Mononuclear cell (primary cell): ENCODE data around the gene ZFY. TPM values are rescaled to one million over a fixed set of nuclear protein-coding genes. Genes with fewer than 3 reads are reported as not detected.
"Not testable (repeated sequence)": the region's sequence is repeated elsewhere in the genome, so short reads cannot be mapped to it uniquely, and the experiment has no call there.

Source experiments
- H3K27me3 ChIP-seq: 2 replicates; pipeline ENCODE4 v1.6.0; 2011; ENCODE audit warnings: low read length, control low read depth; ENCODE audit not compliant: insufficient read depth
- H3K4me1 ChIP-seq: 2 replicates; pipeline ENCODE4 v1.5.1; 2011; ENCODE audit warnings: mild to moderate bottlenecking, low read length, control low read depth; ENCODE audit not compliant: insufficient read depth
- H3K4me3 ChIP-seq: 2 replicates; pipeline ENCODE4 v1.5.1; 2011; ENCODE audit warnings: mild to moderate bottlenecking, low read length, moderate library complexity
- H3K9me3 ChIP-seq: 2 replicates; pipeline ENCODE4 v1.5.1; 2011; ENCODE audit warnings: low read depth, mild to moderate bottlenecking, control low read depth, low read length
- total RNA-seq: library from RNA; depleted of rRNA; stranded (reverse); fragments of >200 nt; gene quantifications from one replicate; pipeline ENCODE4 v1.2.3, GENCODE V29; 2012

ZFY gene
- total RNA-seq, 1 donor, result not detected

DNA sequence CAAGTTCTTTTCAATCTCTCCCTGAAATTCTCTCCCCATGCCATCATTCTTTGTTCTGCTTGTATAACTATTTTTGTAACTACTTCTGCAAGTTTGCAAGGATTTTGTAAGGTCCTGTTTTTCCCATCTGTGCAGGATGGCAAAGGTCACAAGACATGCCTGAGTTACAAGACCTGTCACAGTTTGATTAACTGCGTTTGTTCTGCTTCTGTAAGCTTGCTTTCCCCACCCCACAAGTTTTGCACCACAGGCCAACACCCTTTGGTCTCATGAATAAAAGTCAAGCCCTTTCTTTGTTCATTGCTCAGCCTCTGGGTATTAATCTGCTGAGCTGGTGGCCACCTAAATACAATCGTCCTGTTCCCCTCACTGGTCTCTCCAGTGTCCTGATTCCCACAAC lies 70.8 kb downstream of the ZFY start:
- H3K9me3 ChIP-seq, H3K4me3 ChIP-seq, H3K27me3 ChIP-seq: not testable (repeated sequence)
- peaks cover 60% of the 10 kb centered on the region for H3K4me1 ChIP-seq

DNA sequence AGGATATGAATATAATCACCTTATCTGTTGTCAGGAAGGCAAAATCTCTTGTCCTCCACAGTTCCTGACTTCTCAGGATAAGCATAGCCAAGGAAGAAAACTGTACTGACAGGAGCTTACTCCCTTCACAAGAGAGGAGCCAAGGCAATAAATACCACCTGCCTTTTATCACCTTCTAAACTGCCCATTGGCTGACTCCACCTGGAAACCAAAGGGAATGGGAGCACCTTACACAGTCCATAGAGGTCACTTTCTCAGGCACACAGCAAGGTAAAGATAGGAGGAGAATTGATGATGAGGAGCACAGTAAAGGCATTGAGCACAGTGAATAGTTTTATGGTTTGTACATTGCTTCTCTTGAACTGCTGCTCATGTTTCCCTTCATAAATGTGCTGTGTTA lies 72.8 kb downstream of the ZFY start:
- H3K27me3 ChIP-seq, result no peaks in the 10 kb centered on the region

DNA sequence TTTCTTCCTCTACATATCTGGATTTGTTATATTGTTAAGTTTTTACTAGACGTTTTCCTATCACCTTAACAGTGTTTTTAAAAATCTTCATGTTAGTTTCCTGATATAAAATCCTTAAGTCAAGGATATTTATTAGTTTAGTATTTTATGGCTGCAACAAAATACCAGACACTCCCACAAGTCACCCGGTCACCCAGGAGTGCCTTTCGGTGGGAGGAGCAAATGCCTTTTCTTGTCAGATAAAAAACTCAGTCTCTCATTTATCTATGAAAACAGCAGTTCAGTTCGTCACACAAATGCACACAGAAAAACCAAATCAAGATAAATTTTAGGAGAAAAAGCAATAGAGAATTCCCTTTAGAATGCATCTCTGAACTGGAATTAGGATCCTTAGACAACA lies 77.0 kb downstream of the ZFY start:
- H3K4me3 ChIP-seq, result no peak overlapping the region
- no peaks in the 10 kb centered on the region for H3K9me3 ChIP-seq
- no peaks in the 10 kb centered on the region for H3K27me3 ChIP-seq
- H3K4me1 ChIP-seq, result peaks cover 25% of the 10 kb centered on the region

More for the DNA sequence above, 72.8 kb downstream of the ZFY start:
- Histone ChIP-seq H3K9me3 (no peaks in the 10 kb centered on the region), H3K4me3 (no peak overlapping the region), H3K4me1 (peaks cover 49% of the 10 kb centered on the region)

DNA sequence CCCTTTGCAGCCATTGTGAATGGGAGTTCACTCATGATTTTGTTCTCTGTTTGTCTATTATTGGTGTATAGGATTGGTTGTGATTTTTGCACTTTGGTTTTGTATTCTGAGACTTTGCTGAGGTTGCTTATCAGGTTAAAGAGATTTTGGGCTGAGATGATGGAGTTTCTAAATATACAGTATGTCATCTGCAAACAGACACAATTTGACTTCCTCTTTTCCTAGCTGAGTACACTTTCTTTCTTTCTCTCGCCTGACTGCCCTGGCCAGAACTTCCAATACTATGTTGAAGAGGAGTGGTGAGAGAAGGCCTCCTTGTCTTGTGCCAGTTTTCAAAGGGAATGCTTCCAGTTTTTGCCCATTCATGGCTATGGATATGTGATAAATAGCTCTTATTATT lies 81.4 kb downstream of the ZFY start:
- Histone ChIP-seq H3K4me3 (no peak overlapping the region), H3K4me1 (peaks cover 35% of the 10 kb centered on the region), H3K9me3 (no peaks in the 10 kb centered on the region), H3K27me3 (no peaks in the 10 kb centered on the region)

DNA sequence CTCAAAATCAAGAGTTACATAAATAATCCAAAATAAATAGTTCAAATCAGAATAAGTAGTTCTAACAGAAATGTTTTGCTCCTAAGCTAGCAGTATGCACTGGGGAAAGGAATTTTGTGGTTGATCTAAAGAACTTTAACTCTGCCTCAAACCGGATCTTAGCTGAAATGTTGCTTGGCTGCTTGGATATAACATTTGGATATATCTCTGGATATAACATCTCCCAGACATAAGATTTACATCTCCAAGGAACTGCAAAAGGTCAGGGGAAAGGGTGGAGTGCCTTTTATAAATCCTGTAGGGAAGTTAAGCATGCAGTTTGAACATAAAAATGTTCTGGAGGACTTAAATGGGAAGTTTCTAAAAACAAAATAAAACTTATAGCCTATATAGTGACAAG lies 83.4 kb downstream of the ZFY start:
- Histone ChIP-seq H3K9me3 (no peaks in the 10 kb centered on the region), H3K4me3 (no peak overlapping the region), H3K27me3 (no peaks in the 10 kb centered on the region), H3K4me1 (peaks cover 49% of the 10 kb centered on the region)

DNA sequence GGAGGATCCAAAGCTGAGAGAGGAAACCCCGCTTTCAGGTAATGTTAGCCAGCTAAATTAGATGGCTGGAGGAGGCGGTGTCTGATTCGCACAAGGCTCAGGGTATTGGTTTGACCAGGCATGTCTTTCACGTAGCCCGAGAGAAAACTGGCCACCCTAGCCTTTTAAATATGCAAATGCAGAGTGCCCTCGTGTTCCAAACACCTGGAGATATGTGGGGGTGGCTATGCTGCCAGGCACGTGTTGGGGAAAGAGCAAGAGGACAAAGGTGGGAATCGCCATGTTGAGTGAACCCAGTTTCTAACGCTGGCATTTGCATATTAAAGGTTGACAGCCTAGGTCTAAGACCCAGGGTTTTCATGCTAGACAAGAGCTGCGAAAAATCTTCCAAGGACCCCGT lies 84.4 kb downstream of the ZFY start:
- Histone ChIP-seq H3K9me3 (no peaks in the 10 kb centered on the region), H3K4me1 (peaks cover 55% of the 10 kb centered on the region), H3K27me3 (no peaks in the 10 kb centered on the region), H3K4me3 (no peak overlapping the region)

DNA sequence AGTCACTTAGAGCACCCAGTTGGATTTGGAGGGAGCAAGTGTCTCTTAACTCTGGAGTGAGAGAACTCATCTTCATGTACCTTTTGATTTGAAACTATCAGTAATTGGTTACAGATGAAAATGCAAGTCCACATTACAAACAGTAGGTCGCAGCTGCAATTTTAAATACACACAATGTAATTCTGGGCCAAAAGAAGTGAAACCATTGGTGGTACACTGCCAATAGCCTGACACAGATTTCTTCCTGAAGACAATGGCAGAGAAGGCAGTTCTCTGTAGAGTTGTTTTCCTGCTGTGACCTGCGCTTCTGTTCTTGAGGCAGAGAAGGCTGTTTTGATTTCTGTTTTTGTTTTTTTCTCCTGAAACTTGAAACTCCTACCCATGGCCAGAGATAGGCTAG lies 86.0 kb downstream of the ZFY start:
- H3K4me3 ChIP-seq, result no peak overlapping the region

DNA sequence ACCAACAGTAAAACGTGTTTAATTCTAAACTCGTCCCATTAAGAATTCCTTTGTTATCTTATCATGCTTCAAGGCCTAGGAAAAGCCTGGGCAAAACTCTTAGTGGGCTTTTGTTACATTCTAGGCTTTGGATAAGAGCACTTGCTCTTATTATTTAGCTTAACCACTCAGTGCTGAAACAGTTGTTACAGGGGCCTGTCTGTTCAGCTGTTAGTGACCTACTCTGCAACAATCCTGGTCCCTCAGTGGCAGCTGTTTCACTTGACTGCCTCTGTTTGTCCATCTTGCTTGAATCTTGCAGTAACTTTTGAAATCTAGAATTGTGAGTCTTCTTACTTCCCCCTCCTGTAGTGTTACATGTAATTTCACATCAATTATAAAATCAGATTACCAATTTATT lies 88.4 kb downstream of the ZFY start:
- Histone ChIP-seq H3K4me3 (no peak overlapping the region), H3K4me1 (peaks cover 42% of the 10 kb centered on the region), H3K9me3 (no peaks in the 10 kb centered on the region), H3K27me3 (no peaks in the 10 kb centered on the region)

More for the DNA sequence above, 86.0 kb downstream of the ZFY start:
- Histone ChIP-seq H3K4me1 (peaks cover 61% of the 10 kb centered on the region), H3K27me3 (no peaks in the 10 kb centered on the region), H3K9me3 (no peaks in the 10 kb centered on the region)

DNA sequence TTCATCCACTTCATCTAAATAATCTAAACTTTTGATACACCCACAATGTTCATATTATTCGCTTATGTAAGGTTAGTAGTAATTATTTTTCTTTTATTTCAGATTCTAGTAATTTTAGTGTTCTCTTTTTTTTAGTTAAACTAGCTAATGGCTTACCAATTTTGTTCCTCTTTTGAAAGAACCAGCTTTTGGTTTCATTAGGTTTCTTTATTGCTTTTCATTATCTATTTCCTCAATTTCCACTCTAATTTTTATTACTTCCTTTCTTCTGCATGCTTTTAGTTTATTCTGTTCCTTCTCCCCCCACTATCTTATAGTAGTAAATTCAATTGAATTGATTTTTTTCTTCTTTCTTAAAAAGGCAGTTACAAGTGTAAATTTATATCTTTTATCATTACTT lies 90.2 kb downstream of the ZFY start:
- Histone ChIP-seq H3K4me3 (no peak overlapping the region), H3K9me3 (no peaks in the 10 kb centered on the region), H3K27me3 (no peaks in the 10 kb centered on the region), H3K4me1 (peaks cover 36% of the 10 kb centered on the region)

Other genes starting within 250 kb of the ZFY start
- gene SRY, start 147.7 kb upstream of the ZFY start, total RNA-seq, result not detected
- gene RPS4Y1, start 93.8 kb upstream of the ZFY start, total RNA-seq, result not detected